Effector memory CD4-positive, alpha-beta T cell (primary cell): ENCODE results near the gene LEF1.
"Not testable (repeated sequence)": the region's sequence is repeated elsewhere in the genome, so short reads cannot be mapped to it uniquely, and the experiment has no call there.

Experiments used
- DNase-seq, 3 donors: peaks; one replicate each; pipeline ENCODE4 v3.0.0-alpha.2; 2020
- H3K27ac ChIP-seq: 2 replicates; pipeline ENCODE4 v1.7.0; 2013; ENCODE audit warnings: mild to moderate bottlenecking, low read length, moderate library complexity; ENCODE audit not compliant: insufficient read depth, poor library complexity, severe bottlenecking
- H3K27me3 ChIP-seq: replicated peaks from 2 replicates; pipeline ENCODE4 v1.7.0; 2013; ENCODE audit warnings: mild to moderate bottlenecking, low read length; ENCODE audit not compliant: insufficient read depth, control insufficient read depth, poor library complexity, severe bottlenecking
- H3K36me3 ChIP-seq: 2 replicates; pipeline ENCODE4 v1.7.0; 2013; ENCODE audit warnings: mild to moderate bottlenecking, low read length, moderate library complexity; ENCODE audit not compliant: control insufficient read depth, insufficient read depth
- H3K4me1 ChIP-seq: 2 replicates; pipeline ENCODE4 v1.7.0; 2013; ENCODE audit warnings: low read length, mild to moderate bottlenecking; ENCODE audit not compliant: control insufficient read depth, insufficient read depth, poor library complexity, severe bottlenecking
- H3K4me3 ChIP-seq: 2 replicates; pipeline ENCODE4 v1.7.0; 2013; ENCODE audit warnings: low read length, low read depth, mild to moderate bottlenecking; ENCODE audit not compliant: insufficient read depth, poor library complexity, severe bottlenecking
- H3K9me3 ChIP-seq: 2 replicates; pipeline ENCODE4 v1.7.0; 2013; ENCODE audit warnings: mild to moderate bottlenecking, low read length, moderate library complexity; ENCODE audit not compliant: control insufficient read depth

The LEF1 gene

DNA sequence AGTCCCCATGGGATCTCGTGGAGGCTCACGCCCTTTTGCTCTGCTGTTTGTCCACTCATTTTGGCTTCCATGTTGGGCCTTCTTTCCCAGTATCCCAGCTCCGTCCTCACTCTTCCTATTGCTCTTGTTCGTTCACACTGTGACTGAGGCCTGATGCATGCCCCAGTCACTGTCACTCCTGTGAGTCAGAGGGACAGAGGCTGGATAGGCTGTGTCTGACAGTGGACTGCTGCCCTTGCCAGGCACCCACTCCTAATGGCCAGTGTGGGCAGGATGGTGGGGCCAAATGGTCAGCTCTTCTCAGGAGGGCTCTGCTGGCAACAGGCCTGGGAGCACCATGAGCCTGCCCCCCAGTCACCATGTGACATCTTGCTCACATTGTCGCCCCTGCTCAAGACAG, 139.0 kb downstream of the LEF1 start:
- no peak for DNase-seq
- Histone ChIP-seq H3K4me3 (peak overlapping the region; percentile 3), H3K36me3 (no peaks in the 10 kb centered on the region), H3K27me3 (no peaks in the 10 kb centered on the region), H3K27ac (peak overlapping the region; percentile 35), H3K4me1 (peaks cover 16% of the 10 kb centered on the region), H3K9me3 (no peaks in the 10 kb centered on the region)

DNA sequence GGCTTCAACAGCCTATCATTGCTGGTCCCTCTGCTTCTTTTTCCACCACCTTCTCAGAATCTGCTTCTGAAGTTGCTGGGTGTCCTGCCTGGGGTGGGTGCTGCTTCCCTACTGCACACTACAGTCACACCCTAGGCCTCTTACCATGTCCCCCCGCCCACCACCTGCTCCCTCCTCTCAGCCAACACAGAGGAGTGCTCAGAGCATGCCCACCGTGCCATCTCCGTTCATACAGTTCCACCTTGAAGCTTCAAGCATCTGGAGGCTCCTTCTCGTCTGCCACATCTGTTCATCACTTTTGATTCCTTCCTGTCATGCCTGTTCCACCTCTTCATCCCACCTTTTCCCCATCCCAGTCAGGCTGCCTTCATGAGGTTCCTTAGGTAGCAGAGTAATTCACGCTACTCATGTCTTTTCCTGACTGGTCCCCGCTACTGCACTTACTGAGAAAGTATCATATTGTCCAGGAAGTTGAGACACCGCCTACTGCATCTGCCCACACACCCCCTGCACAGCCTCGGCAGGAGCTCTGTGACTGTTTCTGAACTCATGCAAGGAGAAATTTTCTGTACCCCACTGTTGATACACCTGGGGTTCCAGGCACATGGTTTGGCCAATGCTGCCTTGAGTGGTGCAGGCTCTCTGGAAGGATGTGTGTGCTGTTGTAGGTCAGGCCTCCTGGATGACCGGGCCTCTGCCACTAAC, 139.6 kb downstream of the LEF1 start:
- H3K27me3 ChIP-seq, result no peaks in the 10 kb centered on the region
- no peak for DNase-seq
- peak overlapping the region; percentile 3 for H3K4me3 ChIP-seq
- H3K9me3 ChIP-seq, result no peaks in the 10 kb centered on the region
- peak overlapping the region; percentile 35 for H3K27ac ChIP-seq
- H3K36me3 ChIP-seq, result peaks cover 4% of the 10 kb centered on the region
- peaks cover 16% of the 10 kb centered on the region for H3K4me1 ChIP-seq

DNA sequence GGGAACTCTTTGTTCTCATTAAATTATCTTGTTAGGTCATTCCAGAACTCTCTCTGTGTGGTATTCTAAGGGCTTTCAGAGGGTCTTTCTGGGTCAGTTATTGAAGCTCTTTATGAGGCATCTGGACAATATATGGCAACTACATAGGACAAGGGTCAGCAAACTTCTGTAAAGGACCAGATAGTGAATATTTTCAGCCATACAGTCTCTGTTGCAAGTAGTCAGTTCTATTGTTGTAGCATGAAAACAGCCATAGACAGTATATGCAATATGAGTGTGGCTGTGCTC, 143.9 kb downstream of the LEF1 start:
- Histone ChIP-seq H3K4me3 (no peak overlapping the region), H3K27ac (no peak overlapping the region), H3K27me3 (no peaks in the 10 kb centered on the region), H3K36me3 (peaks cover 9% of the 10 kb centered on the region), H3K9me3 (no peaks in the 10 kb centered on the region), H3K4me1 (peaks cover 10% of the 10 kb centered on the region)
- DNase-seq, result no peak

DNA sequence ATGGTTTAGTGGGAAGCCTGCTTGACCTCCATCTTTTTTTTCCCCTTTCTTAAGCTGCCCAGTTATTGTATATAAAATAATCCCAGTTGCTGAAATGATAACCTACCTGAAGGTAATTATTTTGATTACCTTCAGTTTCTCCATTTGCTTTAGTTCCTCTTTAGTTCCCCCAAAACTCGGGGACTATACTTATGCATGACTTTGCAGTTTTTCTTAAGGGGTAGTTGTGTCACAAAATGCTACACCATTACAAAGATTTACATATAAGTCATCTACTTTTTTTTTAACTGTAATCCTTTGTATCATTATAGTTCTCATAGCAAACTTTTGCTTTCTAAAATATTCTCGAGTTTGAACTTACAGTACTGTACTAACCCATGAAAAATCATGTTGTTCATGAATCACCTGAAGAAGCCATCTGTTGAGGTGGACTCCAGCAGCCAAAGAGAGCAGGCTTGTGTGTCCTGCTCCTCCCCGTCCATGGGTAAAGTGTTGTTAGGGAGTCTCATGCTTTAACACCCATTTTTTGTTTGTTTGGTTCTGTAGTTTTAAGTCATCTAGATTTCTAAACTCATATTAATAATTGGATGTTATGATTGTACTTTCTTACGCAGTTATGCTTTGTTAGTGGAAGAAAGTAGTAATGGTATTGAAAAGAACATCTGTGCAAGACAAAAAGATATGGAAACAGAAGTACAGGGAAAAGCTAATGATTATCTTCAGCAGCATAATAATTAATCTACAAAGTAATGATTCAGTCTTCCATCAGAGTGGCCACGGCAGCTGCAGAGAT, 144.5 kb downstream of the LEF1 start:
- peaks cover 5% of the 10 kb centered on the region for H3K4me1 ChIP-seq
- H3K27me3 ChIP-seq, result no peaks in the 10 kb centered on the region
- H3K36me3 ChIP-seq, result peaks cover 13% of the 10 kb centered on the region
- no peak for DNase-seq
- H3K4me3 ChIP-seq, result no peak overlapping the region
- no peaks in the 10 kb centered on the region for H3K9me3 ChIP-seq
- H3K27ac ChIP-seq, result no peak overlapping the region

DNA sequence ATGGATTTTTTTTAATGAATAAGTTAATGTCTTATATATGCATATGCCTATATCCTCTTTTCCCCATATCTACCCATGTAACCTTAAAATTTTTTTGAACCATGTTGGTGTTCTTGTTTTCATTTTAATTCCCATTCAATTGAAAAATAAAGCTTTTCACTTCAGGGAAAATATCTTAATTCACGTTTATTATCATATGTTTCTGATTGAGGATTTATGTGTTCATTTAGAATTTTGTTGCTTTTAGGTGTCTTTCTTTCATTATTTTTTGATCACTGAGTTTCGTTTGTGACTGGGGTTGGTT, 149.9 kb downstream of the LEF1 start:
- Histone ChIP-seq H3K27me3 (no peaks in the 10 kb centered on the region), H3K27ac (no peak overlapping the region), H3K9me3 (no peaks in the 10 kb centered on the region), H3K4me1 (no peaks in the 10 kb centered on the region), H3K4me3 (no peak overlapping the region), H3K36me3 (peaks cover 14% of the 10 kb centered on the region)
- DNase-seq, result no peak

DNA sequence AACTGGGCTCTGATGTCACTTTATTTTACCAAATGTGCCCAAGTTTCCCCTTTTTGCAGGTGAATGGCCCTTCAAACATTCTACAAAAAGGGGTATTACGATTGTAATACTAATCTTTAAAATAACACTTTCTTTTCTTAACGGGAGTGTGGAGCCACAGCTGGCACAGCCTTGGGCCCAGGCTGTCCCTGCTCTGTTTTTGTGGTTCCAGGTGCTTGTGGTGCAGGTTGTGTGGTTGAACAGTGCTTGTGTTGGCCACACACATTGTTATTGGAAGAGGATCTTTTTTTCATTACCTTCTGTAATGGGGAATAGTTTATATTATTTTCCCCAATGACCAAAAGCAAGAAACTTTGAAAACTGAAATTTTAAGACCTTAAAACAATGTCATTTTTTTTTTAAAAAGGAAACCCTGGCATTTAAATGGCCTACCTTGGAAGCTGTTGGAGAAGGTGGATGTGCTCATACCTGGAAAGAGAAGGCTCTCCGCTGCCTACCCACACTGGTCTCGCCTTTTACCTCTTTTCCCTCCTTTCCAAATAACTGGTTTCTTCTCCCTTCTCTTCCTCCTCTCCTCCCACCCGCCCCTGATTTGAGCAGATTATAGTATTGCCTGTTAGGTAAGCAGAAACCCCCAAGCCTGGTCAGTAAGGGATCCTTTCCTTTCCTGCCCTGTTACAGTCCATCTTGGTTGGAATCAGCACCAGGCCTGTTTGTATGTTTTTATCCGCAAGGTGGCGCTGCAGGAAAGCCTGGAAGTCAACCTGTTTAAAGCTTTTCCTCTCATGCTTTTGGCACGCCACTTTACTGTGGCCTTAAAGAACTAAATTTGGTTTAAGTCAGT, 150.5 kb downstream of the LEF1 start:
- no peaks in the 10 kb centered on the region for H3K9me3 ChIP-seq
- no peak overlapping the region for H3K4me3 ChIP-seq
- peaks cover 14% of the 10 kb centered on the region for H3K36me3 ChIP-seq
- no peaks in the 10 kb centered on the region for H3K27me3 ChIP-seq
- DNase-seq, result peak; percentile 50 to 75 (median 51)
- no peaks in the 10 kb centered on the region for H3K4me1 ChIP-seq
- H3K27ac ChIP-seq, result no peak overlapping the region

DNA sequence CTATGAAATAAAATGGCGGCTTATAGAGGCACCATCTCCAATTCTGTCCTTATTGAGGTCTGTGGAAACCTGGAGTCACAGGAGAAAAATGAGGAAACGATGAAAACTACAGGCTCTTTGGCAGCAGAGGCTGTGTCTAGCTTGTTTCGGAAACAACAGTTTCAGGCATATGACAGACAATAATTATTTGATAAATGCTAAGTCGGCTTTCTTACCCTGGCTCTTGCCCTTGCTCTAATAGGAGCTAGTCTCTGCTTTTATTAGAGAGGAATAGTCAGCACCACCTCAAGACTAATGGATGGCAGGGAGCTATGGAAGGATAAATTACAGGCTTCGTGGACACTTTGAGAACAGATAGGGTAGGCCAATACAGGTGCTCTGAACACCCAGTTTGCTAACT, 154.8 kb downstream of the LEF1 start:
- H3K4me1 ChIP-seq, result no peaks in the 10 kb centered on the region
- H3K27me3 ChIP-seq, result no peaks in the 10 kb centered on the region
- H3K9me3 ChIP-seq, result no peaks in the 10 kb centered on the region
- peaks cover 7% of the 10 kb centered on the region for H3K36me3 ChIP-seq
- no peak overlapping the region for H3K27ac ChIP-seq
- DNase-seq, result no peak
- no peak overlapping the region for H3K4me3 ChIP-seq

DNA sequence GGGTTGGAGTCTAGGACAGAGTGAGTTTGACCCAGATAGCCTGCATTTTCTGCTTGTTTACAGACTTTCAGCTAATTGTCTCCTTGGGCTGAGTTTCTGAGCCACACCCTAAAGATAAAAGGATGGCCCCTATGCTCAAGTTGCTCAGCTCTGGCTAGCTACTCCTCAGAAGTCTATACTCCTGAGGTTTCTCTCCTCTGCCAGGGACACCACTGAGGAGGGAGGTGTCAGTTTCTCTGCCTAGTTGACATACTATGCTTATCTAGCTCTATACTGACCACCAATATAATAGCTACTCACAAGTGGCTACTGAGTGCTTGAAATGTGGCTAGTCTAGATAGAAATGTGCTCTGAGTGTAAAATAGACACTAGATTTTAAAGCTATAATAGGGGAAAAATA, 155.4 kb downstream of the LEF1 start:
- no peak for DNase-seq
- H3K9me3 ChIP-seq, result no peaks in the 10 kb centered on the region
- H3K4me3 ChIP-seq, result no peak overlapping the region
- H3K27ac ChIP-seq, result no peak overlapping the region
- H3K36me3 ChIP-seq, result peaks cover 7% of the 10 kb centered on the region
- H3K4me1 ChIP-seq, result no peaks in the 10 kb centered on the region
- no peaks in the 10 kb centered on the region for H3K27me3 ChIP-seq

DNA sequence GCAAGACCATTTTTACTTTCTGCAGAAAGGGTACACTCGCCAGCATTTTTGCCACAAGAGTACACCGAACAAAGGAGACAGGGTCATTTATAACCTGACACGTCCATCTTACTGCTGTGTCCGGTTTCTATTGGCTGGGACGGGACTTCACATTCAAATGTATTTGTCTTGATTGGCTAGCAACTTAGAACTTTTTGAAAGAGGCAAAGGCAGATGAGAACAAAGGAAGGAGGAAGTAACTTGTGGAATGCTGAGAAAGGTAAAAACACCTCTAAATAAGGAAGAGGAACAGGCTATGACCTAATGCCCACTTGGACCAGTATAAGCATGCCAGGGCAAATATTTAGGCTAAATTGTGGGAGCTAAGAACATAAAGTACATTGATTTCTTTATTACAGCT, 156.3 kb downstream of the LEF1 start:
- H3K36me3 ChIP-seq, H3K4me3 ChIP-seq, DNase-seq, H3K27ac ChIP-seq, H3K4me1 ChIP-seq, H3K9me3 ChIP-seq, H3K27me3 ChIP-seq: not testable (repeated sequence)

DNA sequence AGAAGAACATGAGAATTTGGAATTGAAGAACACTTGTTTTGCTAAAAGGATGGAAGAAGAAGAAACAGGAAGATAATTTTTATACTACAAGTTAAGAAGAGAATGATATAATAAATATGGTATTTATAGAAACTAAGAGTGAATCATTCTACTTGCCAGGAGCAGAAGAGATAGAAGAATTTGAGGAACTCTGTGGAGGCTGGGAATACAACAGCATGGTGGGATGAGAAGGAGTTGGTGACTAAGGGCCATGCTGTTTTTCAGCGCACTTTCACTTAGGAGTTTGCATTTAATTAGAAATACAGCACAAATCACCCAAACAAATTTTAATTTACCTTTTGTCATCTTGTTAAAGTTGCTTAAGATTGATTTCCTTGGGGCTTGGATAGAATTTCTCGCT, 158.6 kb downstream of the LEF1 start:
- no peak overlapping the region for H3K27ac ChIP-seq
- H3K4me1 ChIP-seq, result no peaks in the 10 kb centered on the region
- no peaks in the 10 kb centered on the region for H3K27me3 ChIP-seq
- no peaks in the 10 kb centered on the region for H3K9me3 ChIP-seq
- DNase-seq, result no peak
- no peak overlapping the region for H3K4me3 ChIP-seq
- no peaks in the 10 kb centered on the region for H3K36me3 ChIP-seq
